Nephron progenitor cell (in vitro differentiated cells): ENCODE results near the gene PLCH1.

ENCODE experiments used
- DNase-seq: peaks from one replicate; pipeline ENCODE4 v3.0.0; 2021
- H3K27ac Mint-ChIP-seq: 2 replicates; pipeline ENCODE4 v1.8.0; 2021; ENCODE audit warnings: mild to moderate bottlenecking, moderate library complexity, mixed read lengths
- H3K27me3 Mint-ChIP-seq: 2 replicates; pipeline ENCODE4 v1.8.0; 2021; ENCODE audit warnings: mild to moderate bottlenecking, low read depth, mixed read lengths; ENCODE audit not compliant: poor library complexity
- H3K36me3 Mint-ChIP-seq: 2 replicates; pipeline ENCODE4 v1.8.0; 2021; ENCODE audit warnings: low read depth, mixed read lengths
- H3K4me1 Mint-ChIP-seq: 2 replicates; pipeline ENCODE4 v1.8.0; 2021; ENCODE audit warnings: mixed read lengths
- H3K4me3 Mint-ChIP-seq: 2 replicates; pipeline ENCODE4 v1.8.0; 2021; ENCODE audit warnings: mild to moderate bottlenecking, moderate library complexity, mixed read lengths
- H3K9me3 Mint-ChIP-seq: 2 replicates; pipeline ENCODE4 v1.8.0; 2021; ENCODE audit warnings: mild to moderate bottlenecking, moderate library complexity, mixed read lengths
- TF ChIP-seq, protein P1 (sequence below): fragments of 200-600 bp; sonication (generic); IDR thresholded peaks from 2 replicates; pipeline ENCODE4 v1.5.0; 2021; ENCODE audit warnings: antibody characterized with exemption

Gene PLCH1

DNA sequence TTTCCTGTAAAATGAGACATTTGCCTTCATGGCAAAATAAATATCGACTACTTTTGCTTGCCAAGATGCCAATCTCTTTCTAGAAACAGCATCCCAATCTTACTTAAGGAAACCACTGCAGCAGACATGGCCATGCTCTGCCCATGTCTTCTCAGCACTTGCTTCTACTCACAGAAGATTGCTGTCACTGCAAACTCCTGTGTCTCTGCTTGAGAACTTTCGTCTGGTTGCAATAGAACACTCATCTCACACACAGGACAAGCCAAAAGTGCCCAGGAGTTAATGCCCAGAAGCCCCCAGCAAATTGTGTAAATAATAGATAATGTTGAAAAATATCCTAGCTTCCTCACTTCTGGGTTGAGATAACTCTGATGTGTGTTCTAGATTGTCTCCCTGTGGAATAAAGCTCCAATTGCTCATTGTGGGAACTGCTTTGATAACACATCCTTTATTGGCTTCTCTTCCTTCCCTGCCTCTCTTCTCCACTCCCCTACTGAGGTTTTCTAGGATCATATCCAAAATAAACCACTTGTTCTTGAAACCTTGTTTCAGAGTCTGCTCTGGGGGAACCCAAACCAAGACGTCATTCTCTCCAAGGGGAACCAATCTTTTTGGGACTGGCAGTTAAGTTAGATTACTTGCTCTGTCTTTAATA is 295.1 kb downstream of the PLCH1 start:
- H3K4me1 Mint-ChIP-seq: peaks cover 4% of the 10 kb centered on the region
- H3K27ac Mint-ChIP-seq: no peak overlapping the region
- H3K9me3 Mint-ChIP-seq: no peaks in the 10 kb centered on the region
- no peaks in the 10 kb centered on the region for H3K27me3 Mint-ChIP-seq
- H3K4me3 Mint-ChIP-seq: no peak overlapping the region
- TF ChIP-seq, protein P1, sequence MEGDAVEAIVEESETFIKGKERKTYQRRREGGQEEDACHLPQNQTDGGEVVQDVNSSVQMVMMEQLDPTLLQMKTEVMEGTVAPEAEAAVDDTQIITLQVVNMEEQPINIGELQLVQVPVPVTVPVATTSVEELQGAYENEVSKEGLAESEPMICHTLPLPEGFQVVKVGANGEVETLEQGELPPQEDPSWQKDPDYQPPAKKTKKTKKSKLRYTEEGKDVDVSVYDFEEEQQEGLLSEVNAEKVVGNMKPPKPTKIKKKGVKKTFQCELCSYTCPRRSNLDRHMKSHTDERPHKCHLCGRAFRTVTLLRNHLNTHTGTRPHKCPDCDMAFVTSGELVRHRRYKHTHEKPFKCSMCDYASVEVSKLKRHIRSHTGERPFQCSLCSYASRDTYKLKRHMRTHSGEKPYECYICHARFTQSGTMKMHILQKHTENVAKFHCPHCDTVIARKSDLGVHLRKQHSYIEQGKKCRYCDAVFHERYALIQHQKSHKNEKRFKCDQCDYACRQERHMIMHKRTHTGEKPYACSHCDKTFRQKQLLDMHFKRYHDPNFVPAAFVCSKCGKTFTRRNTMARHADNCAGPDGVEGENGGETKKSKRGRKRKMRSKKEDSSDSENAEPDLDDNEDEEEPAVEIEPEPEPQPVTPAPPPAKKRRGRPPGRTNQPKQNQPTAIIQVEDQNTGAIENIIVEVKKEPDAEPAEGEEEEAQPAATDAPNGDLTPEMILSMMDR: no peak
- H3K36me3 Mint-ChIP-seq: no peaks in the 10 kb centered on the region
- DNase-seq: no peak

DNA sequence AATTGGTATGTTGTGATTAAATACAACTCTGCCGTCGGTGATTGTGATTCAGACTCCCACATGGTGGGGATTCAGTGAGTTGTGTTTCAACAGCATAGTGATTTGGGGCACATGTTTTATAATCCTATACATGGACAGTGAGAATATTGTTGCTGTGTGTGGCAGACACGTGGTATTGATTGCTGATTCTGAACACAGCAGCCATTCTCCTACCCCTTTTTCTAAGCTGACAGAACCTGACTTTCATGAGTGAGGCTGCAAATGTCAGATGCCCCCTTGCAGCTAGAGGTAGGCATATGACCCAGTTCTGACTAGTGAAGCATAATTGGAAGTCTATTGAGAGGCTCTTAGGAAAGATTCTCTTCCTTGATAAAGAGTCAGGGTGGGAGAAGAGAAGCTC is 296.3 kb downstream of the PLCH1 start:
- Mint-ChIP-seq H3K4me1 (peaks cover 4% of the 10 kb centered on the region), H3K27me3 (peaks cover 2% of the 10 kb centered on the region)
- TF ChIP-seq, protein P1: no peak

DNA sequence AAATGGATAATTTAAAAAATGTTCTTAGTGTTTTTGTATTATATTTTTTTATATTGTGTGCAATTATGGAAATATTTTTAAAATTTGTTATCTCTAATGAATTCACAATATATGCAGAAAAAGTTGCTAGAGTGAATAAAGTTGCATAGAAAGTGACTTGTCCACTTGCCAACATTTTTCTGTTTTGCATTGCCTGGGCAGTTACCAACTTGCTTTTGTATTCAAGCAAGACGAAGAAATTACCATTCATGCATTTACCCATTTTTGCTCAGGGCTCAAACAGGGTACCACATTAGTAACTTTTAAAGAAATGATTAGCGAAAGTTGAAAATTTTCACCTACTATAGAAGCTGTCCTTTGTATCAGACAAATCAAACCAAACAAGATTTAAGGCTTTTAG is 298.5 kb downstream of the PLCH1 start:
- DNase-seq: no peak
- Mint-ChIP-seq H3K36me3 (no peaks in the 10 kb centered on the region), H3K4me1 (peaks cover 4% of the 10 kb centered on the region), H3K9me3 (no peaks in the 10 kb centered on the region), H3K4me3 (no peak overlapping the region), H3K27ac (no peak overlapping the region), H3K27me3 (peaks cover 2% of the 10 kb centered on the region)
- TF ChIP-seq, protein P1: no peak

More for the DNA sequence above, 296.3 kb downstream of the PLCH1 start:
- no peak for DNase-seq
- H3K4me3 Mint-ChIP-seq: no peak overlapping the region
- H3K9me3 Mint-ChIP-seq: no peaks in the 10 kb centered on the region
- H3K36me3 Mint-ChIP-seq: no peaks in the 10 kb centered on the region
- H3K27ac Mint-ChIP-seq: no peak overlapping the region

DNA sequence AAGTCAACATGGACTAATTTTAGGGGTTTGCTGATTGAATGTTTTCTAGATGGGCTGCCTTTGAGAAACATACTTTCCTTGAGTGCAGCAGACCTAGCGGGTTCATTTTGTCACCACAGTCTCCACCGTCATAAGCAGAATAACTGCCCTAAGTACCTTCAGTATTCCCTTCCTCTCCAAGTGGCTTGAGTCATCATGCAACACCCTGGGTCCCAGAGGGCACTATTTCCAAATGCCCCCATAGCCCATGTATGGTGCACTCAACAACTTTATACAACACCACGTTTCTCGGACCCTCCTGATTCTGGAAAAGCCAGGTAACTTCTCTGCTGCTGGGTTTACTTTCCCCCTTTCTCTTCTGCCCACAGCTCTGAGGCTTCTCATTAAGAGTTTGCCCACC is 300.1 kb downstream of the PLCH1 start:
- DNase-seq: no peak
- H3K4me3 Mint-ChIP-seq: no peak overlapping the region
- peaks cover 4% of the 10 kb centered on the region for H3K4me1 Mint-ChIP-seq
- H3K27ac Mint-ChIP-seq: no peak overlapping the region
- H3K36me3 Mint-ChIP-seq: no peaks in the 10 kb centered on the region
- peaks cover 2% of the 10 kb centered on the region for H3K27me3 Mint-ChIP-seq
- H3K9me3 Mint-ChIP-seq: peaks cover 7% of the 10 kb centered on the region
- TF ChIP-seq, protein P1: no peak

DNA sequence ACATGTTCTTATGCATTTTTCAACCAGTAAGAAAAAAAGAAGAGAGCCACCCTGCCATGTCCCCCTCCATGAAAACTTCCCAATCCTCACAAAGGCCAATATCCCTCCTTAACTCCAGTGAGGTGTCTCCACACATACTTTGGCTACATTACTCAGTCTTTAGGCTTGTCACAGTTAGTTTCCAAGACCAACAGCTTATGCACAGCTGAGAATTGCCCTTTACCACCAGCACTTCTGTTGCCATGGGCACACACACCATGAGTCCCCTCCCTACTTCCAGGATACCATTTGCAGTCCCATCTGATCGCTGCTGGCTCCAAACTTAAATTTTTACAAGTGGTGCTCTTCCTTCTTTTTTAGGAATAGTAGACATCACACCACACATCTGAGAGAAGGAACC is 301.1 kb downstream of the PLCH1 start:
- H3K36me3 Mint-ChIP-seq: no peaks in the 10 kb centered on the region
- peaks cover 7% of the 10 kb centered on the region for H3K9me3 Mint-ChIP-seq
- no peak overlapping the region for H3K4me3 Mint-ChIP-seq
- peaks cover 2% of the 10 kb centered on the region for H3K27me3 Mint-ChIP-seq
- H3K4me1 Mint-ChIP-seq: no peaks in the 10 kb centered on the region
- H3K27ac Mint-ChIP-seq: no peak overlapping the region
- no peak for DNase-seq
- TF ChIP-seq, protein P1: no peak

DNA sequence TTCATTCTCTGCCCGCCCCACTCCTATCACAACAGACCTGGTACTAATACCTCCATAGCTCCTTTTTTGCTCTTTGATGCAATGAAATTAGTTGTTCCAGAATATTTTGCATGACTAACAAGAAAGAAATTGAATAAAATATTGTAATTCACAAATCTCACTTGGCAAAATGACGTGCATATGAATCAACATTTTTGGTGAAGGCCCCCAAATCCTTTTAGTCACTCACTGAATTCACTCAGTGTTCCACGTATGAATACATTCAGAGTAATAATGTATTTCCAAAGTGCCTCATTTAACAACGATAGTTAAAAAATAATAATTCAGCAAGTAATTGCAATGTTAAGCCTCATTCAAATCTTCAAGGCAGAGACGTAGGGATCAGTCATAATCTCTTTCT is 302.8 kb downstream of the PLCH1 start:
- no peak overlapping the region for H3K4me3 Mint-ChIP-seq
- TF ChIP-seq, protein P1: no peak
- no peak overlapping the region for H3K27ac Mint-ChIP-seq
- no peaks in the 10 kb centered on the region for H3K4me1 Mint-ChIP-seq
- no peak for DNase-seq
- H3K9me3 Mint-ChIP-seq: peaks cover 7% of the 10 kb centered on the region
- peaks cover 2% of the 10 kb centered on the region for H3K27me3 Mint-ChIP-seq
- no peaks in the 10 kb centered on the region for H3K36me3 Mint-ChIP-seq
